ENCODE measurements around the gene PDXP.

Gene PDXP

DNA sequence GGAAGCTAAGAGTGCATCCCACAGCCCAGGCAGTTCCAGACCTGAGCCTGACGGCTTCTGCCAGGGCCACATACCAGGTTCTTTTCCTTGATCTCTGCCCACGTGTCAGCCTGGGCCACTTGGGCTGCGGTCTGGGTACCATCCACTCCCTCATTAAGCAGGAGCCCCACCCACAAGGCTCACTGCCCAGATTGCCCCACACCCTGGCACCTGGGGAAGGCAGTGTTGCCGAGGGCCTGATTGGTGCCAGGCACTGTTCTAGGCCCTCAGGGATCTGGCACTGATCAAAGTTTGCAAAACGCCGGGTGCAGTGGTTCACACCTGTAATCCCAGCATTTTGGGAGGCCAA, 34.5 kb upstream of the PDXP start:
- in situ Hi-C loops (cut with MboI; ENCODE audit: low sequenced_read_pairs, unreplicated experiment), result no loop called here
- TF ChIP-seq, protein P1, sequence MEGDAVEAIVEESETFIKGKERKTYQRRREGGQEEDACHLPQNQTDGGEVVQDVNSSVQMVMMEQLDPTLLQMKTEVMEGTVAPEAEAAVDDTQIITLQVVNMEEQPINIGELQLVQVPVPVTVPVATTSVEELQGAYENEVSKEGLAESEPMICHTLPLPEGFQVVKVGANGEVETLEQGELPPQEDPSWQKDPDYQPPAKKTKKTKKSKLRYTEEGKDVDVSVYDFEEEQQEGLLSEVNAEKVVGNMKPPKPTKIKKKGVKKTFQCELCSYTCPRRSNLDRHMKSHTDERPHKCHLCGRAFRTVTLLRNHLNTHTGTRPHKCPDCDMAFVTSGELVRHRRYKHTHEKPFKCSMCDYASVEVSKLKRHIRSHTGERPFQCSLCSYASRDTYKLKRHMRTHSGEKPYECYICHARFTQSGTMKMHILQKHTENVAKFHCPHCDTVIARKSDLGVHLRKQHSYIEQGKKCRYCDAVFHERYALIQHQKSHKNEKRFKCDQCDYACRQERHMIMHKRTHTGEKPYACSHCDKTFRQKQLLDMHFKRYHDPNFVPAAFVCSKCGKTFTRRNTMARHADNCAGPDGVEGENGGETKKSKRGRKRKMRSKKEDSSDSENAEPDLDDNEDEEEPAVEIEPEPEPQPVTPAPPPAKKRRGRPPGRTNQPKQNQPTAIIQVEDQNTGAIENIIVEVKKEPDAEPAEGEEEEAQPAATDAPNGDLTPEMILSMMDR (IDR thresholded peaks at IDR 0.05; ENCODE audit: borderline replicate concordance, control extremely low read depth, extremely low read depth, insufficient read depth, missing control alignments), result no peak
- DNase-seq (ENCODE audit: low spot score), result no peak

DNA sequence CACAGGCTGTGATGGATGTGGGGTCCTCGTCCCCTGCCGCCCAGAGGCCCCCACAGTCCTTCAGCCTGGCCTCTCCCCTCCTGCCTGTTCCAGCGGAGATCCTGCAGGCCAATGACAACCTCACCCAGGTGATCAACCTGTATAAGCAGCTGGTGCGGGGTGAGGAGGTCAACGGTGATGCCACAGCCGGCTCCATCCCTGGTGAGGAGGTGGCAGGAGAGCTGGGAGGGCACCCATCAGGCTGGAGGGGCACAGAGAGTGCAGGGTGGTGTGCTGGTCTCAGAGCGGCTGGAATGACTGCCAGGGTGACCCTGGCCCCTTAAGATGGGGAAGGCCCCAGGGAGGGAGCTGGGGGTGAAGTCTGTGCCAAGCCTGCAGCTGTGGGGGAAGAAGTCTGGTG, 33.6 kb upstream of the PDXP start:
- TF ChIP-seq, protein P1 (IDR thresholded peaks at IDR 0.05; ENCODE audit: borderline replicate concordance, control extremely low read depth, extremely low read depth, insufficient read depth, missing control alignments), result no peak
- in situ Hi-C loops (cut with MboI; ENCODE audit: low sequenced_read_pairs, unreplicated experiment), result no loop called here
- no peak for DNase-seq (ENCODE audit: low spot score)

DNA sequence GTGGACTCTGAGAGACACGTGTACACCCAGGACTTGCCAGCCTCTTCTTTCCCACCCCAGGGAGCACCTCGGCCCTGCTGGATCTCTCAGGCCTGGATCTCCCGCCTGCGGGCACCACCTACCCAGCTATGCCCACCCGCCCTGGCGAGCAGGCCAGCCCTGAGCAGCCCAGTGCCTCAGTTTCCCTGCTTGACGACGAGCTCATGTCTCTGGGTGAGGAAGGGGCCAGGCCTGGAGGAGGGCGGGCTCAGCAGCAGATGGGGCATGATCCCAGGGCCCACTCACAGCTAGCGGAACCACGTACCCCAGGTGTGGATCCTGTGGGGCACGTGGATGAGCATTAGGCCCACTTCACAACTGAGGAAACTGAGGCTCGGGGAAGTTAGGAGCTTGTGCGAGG, 32.8 kb upstream of the PDXP start:
- in situ Hi-C loops (cut with MboI; ENCODE audit: low sequenced_read_pairs, unreplicated experiment), result no loop called here
- DNase-seq (ENCODE audit: low spot score), result no peak
- TF ChIP-seq, protein P1 (IDR thresholded peaks at IDR 0.05; ENCODE audit: borderline replicate concordance, control extremely low read depth, extremely low read depth, insufficient read depth, missing control alignments), result no peak

DNA sequence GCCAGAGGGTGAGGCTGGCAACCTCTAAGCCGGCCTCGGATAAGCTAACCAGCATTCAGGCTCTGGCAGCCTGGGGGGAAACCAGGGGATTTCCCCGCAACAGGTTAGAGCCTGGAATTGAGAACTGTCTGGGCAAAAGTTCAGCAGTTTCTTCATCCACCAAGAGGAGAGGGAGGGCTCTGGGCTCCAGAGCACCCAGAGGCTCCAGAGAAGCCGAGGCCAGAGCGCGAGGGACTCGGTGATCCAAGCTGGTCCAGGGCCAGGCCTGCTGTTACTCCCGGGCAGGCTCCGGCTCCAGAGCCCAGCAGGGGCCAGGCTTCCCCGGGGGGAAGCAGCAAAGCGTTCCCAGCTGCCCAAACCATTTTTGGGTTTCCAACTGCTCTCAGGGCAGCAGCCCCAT, 32.4 kb upstream of the PDXP start:
- in situ Hi-C loops (cut with MboI; ENCODE audit: low sequenced_read_pairs, unreplicated experiment), result no loop called here
- TF ChIP-seq, protein P1 (IDR thresholded peaks at IDR 0.05; ENCODE audit: borderline replicate concordance, control extremely low read depth, extremely low read depth, insufficient read depth, missing control alignments), result no peak
- DNase-seq (ENCODE audit: low spot score), result peak; percentile 59

DNA sequence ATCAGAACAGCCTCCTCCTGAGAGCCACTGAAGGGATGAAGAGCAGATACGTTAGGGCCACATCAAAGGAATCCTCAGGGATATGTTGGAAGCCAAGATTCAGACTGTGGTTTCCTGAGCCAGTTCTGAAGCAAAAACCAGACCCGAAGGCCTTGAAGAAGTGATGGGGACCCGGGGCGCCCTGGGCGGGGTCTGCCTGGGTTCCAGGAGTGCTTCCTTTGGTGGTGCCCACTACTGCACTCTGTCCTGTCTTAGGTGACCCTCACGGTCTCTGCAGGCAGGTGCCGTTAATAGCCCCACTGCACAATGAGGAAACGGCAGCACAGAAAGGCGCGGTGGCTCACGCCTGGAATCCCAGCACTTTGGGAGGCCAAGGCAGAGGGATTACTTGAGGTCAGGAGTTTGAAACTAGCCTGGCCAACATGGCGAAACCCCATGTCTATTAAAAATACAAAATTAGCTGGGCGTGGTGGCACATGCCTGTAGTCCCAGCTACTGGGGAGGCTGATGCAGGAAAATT, 31.9 kb upstream of the PDXP start:
- DNase-seq (ENCODE audit: low spot score), result no peak
- in situ Hi-C loops (cut with MboI; ENCODE audit: low sequenced_read_pairs, unreplicated experiment), result no loop called here
- TF ChIP-seq, protein P1 (IDR thresholded peaks at IDR 0.05; ENCODE audit: borderline replicate concordance, control extremely low read depth, extremely low read depth, insufficient read depth, missing control alignments), result no peak

DNA sequence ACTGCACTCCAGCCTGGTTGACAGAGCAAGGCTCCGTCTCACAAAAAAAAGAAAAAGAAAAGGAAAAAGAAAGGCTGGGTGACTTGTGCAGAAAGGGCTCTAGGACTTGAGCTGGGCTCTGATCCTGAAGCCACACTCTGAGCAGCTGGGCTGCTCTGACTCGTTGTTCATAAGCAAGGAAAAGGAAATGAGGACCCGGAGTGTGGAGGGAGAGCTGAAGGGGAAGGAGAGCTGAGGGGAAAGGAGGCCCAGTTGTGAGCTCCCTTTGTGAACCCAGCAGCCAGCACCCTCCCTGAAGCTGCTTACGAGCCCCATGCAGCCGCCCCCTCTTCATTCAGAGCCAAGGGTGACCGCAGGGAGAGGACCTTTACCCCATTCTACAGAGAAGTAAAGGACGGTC, 31.4 kb upstream of the PDXP start:
- in situ Hi-C loops (cut with MboI; ENCODE audit: low sequenced_read_pairs, unreplicated experiment), result no loop called here
- TF ChIP-seq, protein P1 (IDR thresholded peaks at IDR 0.05; ENCODE audit: borderline replicate concordance, control extremely low read depth, extremely low read depth, insufficient read depth, missing control alignments), result no peak
- no peak for DNase-seq (ENCODE audit: low spot score)

DNA sequence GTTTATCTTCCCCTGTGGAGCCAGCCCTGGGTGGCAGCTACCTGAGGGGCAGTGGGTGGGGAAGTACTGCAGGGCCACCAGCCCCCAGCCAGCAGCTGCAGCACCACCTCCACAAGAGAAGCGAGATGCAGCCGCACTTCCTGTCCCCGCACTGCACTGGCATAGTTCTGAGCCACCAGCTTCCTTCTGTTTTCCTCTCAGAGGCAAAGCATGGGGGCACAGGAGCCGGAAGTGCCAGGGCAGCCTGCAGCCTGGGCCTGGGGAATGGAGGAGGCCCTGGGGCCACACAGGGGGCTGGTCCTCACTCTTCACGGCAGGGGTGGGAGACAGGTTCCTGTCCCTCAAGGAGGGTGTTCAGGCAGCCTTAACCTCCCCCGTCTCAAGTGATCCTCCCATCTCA, 31.0 kb upstream of the PDXP start:
- no peak for DNase-seq (ENCODE audit: low spot score)
- in situ Hi-C loops (cut with MboI; ENCODE audit: low sequenced_read_pairs, unreplicated experiment), result no loop called here
- TF ChIP-seq, protein P1 (IDR thresholded peaks at IDR 0.05; ENCODE audit: borderline replicate concordance, control extremely low read depth, extremely low read depth, insufficient read depth, missing control alignments), result no peak

Data from GM13976 (cell line).